K562 (cell line): ENCODE results near the gene ITSN1. TPM values are rescaled to one million over a fixed set of nuclear protein-coding genes. Genes with fewer than 3 reads are reported as not detected.

Experiments
- ATAC-seq: fragments of 200-7000 bp; cut with Tn5 transposase; 3 replicates; pipeline ENCODE4 v1.9.1; 2020; ENCODE audit warnings: moderate library complexity
- BruUV-seq: library from RNA; stranded (reverse); fragments of 400-500 nt; replicated peaks from 2 replicates; lab custom pipeline; 2021; lab: Mats Ljungman, UMichigan
- CTCF ChIA-PET: fragments of 300-600 bp; formaldehyde crosslinking; extraction: SDS; loops from one replicate; lab custom pipeline; 2021; ENCODE audit warnings: low intra/inter-chr PET ratio; lab: Yijun Ruan, JAX
- POLR2A ChIA-PET: fragments of 300-600, 350-650 bp; sonication (Branson Sonifier 250); formaldehyde crosslinking; extraction: SDS; loops from one replicate; lab custom pipeline; 2021; ENCODE audit warnings: antibody characterized with exemption, inconsistent platforms; lab: Yijun Ruan, JAX
- DNase-seq, 4 experiments: peaks; one replicate each; pipeline versions ENCODE4 v3.0.0 to v3.0.0-alpha.2; 2011 to 2018; ENCODE audit warnings: low spot score in 3 of 4, mixed read lengths in 3 of 4; ENCODE audit errors: extremely low read depth in 1 of 4
- FAIRE-seq: peaks from 2 replicates; lab custom pipeline; 2011; peaks lifted over from hg19 to GRCh38; lab: Jason Lieb, UNC
- H2AFZ ChIP-seq: 2 replicates; pipeline ENCODE4 v1.6.0; 2011; ENCODE audit warnings: low read depth, low read length, control low read depth, inconsistent platforms
- H3K27ac ChIP-seq: fragments of 200-600 bp; 3 replicates; pipeline ENCODE4 v1.8.0; 2011; ENCODE audit warnings: low read depth, mild to moderate bottlenecking, control low read depth, inconsistent platforms, low read length, moderate library complexity, mixed read lengths; ENCODE audit errors: extremely low read depth
- H3K27me3 ChIP-seq, 2 experiments: fragments of 300-600 bp in 1 of 2; 2 replicates in 1 of 2; 3 replicates in 1 of 2; pipeline versions ENCODE4 v1.6.0 to v1.8.0; 2011; ENCODE audit warnings: inconsistent platforms in 2 of 2, low read length in 2 of 2, mild to moderate bottlenecking in 1 of 2, mixed read lengths in 1 of 2, moderate library complexity in 1 of 2; ENCODE audit not compliant: control insufficient read depth in 2 of 2, insufficient read depth in 2 of 2
- H3K36me3 ChIP-seq: fragments of 300-600 bp; 3 replicates; pipeline ENCODE4 v1.8.0; 2011; ENCODE audit warnings: mild to moderate bottlenecking, low read length, inconsistent platforms; ENCODE audit not compliant: control insufficient read depth, insufficient read depth
- H3K4me1 ChIP-seq, 2 experiments: fragments of 200-600 bp in 1 of 2; replicated peaks in 1 of 2; 2 replicates in 1 of 2; 3 replicates in 1 of 2; pipeline versions ENCODE4 v1.5.1 to v1.8.0; 2011; ENCODE audit warnings: inconsistent platforms in 2 of 2, low read length in 2 of 2, mild to moderate bottlenecking in 1 of 2, mixed read lengths in 1 of 2, moderate library complexity in 1 of 2; ENCODE audit not compliant: control insufficient read depth in 2 of 2, insufficient read depth in 2 of 2
- H3K4me2 ChIP-seq: 2 replicates; pipeline ENCODE4 v1.6.1; 2011; ENCODE audit warnings: low read length, control low read depth, inconsistent platforms, mixed read lengths; ENCODE audit not compliant: insufficient read depth
- H3K4me3 ChIP-seq: fragments of 200-600 bp; sonication (generic), shearing (Covaris generic); 2 replicates; pipeline ENCODE4 v1.5.1; 2016; ENCODE audit warnings: control low read depth, inconsistent platforms
- H3K79me2 ChIP-seq: fragments of 200-600 bp; 3 replicates; pipeline ENCODE4 v1.8.0; 2011; ENCODE audit warnings: low read length, inconsistent platforms; ENCODE audit not compliant: control insufficient read depth, insufficient read depth
- H3K9ac ChIP-seq, 2 experiments: 2 replicates each; pipeline versions ENCODE4 v1.6.0 to v1.6.1; 2011; ENCODE audit warnings: low read depth in 2 of 2, low read length in 2 of 2, control low read depth in 1 of 2, inconsistent platforms in 1 of 2, mild to moderate bottlenecking in 1 of 2, mixed read lengths in 1 of 2; ENCODE audit not compliant: insufficient read depth in 1 of 2
- H3K9me1 ChIP-seq: one replicate; pipeline ENCODE4 v1.6.0; 2011; ENCODE audit warnings: inconsistent platforms, mild to moderate bottlenecking, low read length, moderate library complexity; ENCODE audit not compliant: control insufficient read depth, insufficient read depth
- H3K9me3 ChIP-seq: replicated peaks from 2 replicates; pipeline ENCODE4 v1.5.1; 2011; ENCODE audit warnings: low read depth, low read length, inconsistent platforms; ENCODE audit not compliant: control insufficient read depth, insufficient read depth
- H4K20me1 ChIP-seq: replicated peaks from 2 replicates; pipeline ENCODE4 v1.6.1; 2011; ENCODE audit warnings: low read length, inconsistent platforms, mixed read lengths; ENCODE audit not compliant: control insufficient read depth, insufficient read depth
- E2F6 ChIP-seq, 2 experiments: IDR thresholded peaks; 2 replicates each; pipeline ENCODE4 v1.6.1; 2011; ENCODE audit warnings: borderline replicate concordance in 1 of 2, control low read depth in 1 of 2, low read depth in 1 of 2, low read length in 1 of 2, mild to moderate bottlenecking in 1 of 2, mixed read lengths in 1 of 2, moderate library complexity in 1 of 2; ENCODE audit not compliant: insufficient read depth in 1 of 2, insufficient read length in 1 of 2, poor library complexity in 1 of 2, severe bottlenecking in 1 of 2; ENCODE audit errors: extremely low read depth in 1 of 2
- NFRKB ChIP-seq: fragments of 450-650 bp; IDR thresholded peaks from 2 replicates; pipeline ENCODE4 v1.6.1; 2016; ENCODE audit warnings: low read depth
- THRA ChIP-seq: fragments of 450-650 bp; IDR thresholded peaks from 2 replicates; pipeline ENCODE4 v1.6.1; 2017; ENCODE audit warnings: mild to moderate bottlenecking, moderate library complexity
- ZBED1 ChIP-seq: IDR thresholded peaks from 2 replicates; pipeline ENCODE4 v1.6.1; 2014
- WGBS: fragments of 100-300 bp; shearing (Covaris generic); methylation state at CpG from one replicate; pipeline ENCODE4 v1.1.6; 2016; ENCODE audit warnings: low coverage, mixed read lengths; ENCODE audit not compliant: insufficient coverage; ENCODE audit errors: missing lambda C conversion rate; 5-methylcytosine and 5-hydroxymethylcytosine counted together
- in situ Hi-C: fragments of 300-500 bp; cut with MboI; formaldehyde crosslinking; loops from 4 replicates; pipeline ENCODE4 v1.15.0; 2018; ENCODE audit warnings: inconsistent platforms, mixed read lengths
- intact Hi-C: fragments of 100-400 bp; cut with micrococcal nuclease; formaldehyde crosslinking; loops from 2 replicates; pipeline ENCODE4 v1.14.2; 2022
- polyA plus RNA-seq, 8 experiments: library from polyadenylated mRNA; depleted of rRNA in 4 of 8; stranded (reverse) in 5 of 8; unstranded in 3 of 8; fragments of >200 nt; fragmentation: Nextera tagmentation in 2 of 8; fragmentation: Illumina TruSeq in 1 of 8; extraction: Ambion mirVana in 2 of 8; extraction: Trizol in 1 of 8; gene quantifications; 2 replicates each; pipeline versions ENCODE4 v1.2.1 to v1.2.3, GENCODE V29; 2011 to 2014; ENCODE audit warnings: inconsistent platforms in 1 of 8, missing spikeins in 1 of 8
- total RNA-seq, 7 experiments: library from RNA; depleted of rRNA in 6 of 7; stranded (reverse); fragments of >200 nt in 6 of 7; fragmentation: Illumina TruSeq in 2 of 7; extraction: Trizol in 2 of 7; gene quantifications; 2 replicates each; pipeline versions ENCODE4 v1.2.1 to v1.2.3, GENCODE V29; 2011 to 2021; ENCODE audit warnings: low replicate concordance in 1 of 7

Gene ITSN1
- total and polyA plus RNA-seq, 9 of the 15 experiments (the other 6 are each of a cell fraction or from before 2014, with no cell fraction given) = 1.1 to 12.6 (median 4.8) TPM

GRCh38 chr21:33608559-33608958 lies 33.7 kb upstream of the ITSN1 start:
- no peak overlapping the region for H3K27ac ChIP-seq
- no peaks in the 10 kb centered on the region for H4K20me1 ChIP-seq
- H3K9ac ChIP-seq = no peak overlapping the region
- DNase-seq (no peak), ATAC-seq (no peak), FAIRE-seq (no peak)
- intact Hi-C loops = loop anchor here (5.0 kb wide), 2 partner anchors 246 to 284 kb away; no protein-coding TSS in a partner anchor
- no TSS peak for BruUV-seq
- 58% methylated on average over 1 of the region's 1 CpG for WGBS
- H2AFZ ChIP-seq = no peak overlapping the region
- CTCF ChIA-PET = no interaction called here
- H3K4me1 ChIP-seq = no peaks in the 10 kb centered on the region
- H3K9me3 ChIP-seq = no peaks in the 10 kb centered on the region
- H3K4me2 ChIP-seq = no peak overlapping the region
- in situ Hi-C loops = loop anchor here (10.0 kb wide), 1 partner anchor 414 kb away; no protein-coding TSS in a partner anchor
- POLR2A ChIA-PET = interaction anchor here (0.6 to 1.2 kb wide), 3 partner anchors 122 to 248 kb away, joined by 3 to 4 read pairs (median 3); no protein-coding TSS in a partner anchor
- no peaks in the 10 kb centered on the region for H3K79me2 ChIP-seq
- no peaks in the 10 kb centered on the region for H3K27me3 ChIP-seq
- H3K36me3 ChIP-seq = peaks cover 27% of the 10 kb centered on the region
- H3K9me1 ChIP-seq = no peaks in the 10 kb centered on the region
- H3K4me3 ChIP-seq = no peak overlapping the region
- TF ChIP-seq THRA (no peak), ZBED1 (no peak), E2F6 (IDR thresholded peaks at IDR 0.05; ENCODE audit: borderline replicate concordance in 1 of 2, extremely low read depth in 1 of 2, insufficient read depth in 1 of 2, insufficient read length in 1 of 2, low read depth in 1 of 2, low read length in 1 of 2, poor library complexity in 1 of 2, severe bottlenecking in 1 of 2) (no peak), NFRKB (no peak)
- TF ChIP-seq, all 486 proteins: peak for 0
